Measurements from ENCODE around the gene INHBA. TPM values are rescaled to one million over a fixed set of nuclear protein-coding genes. Genes with fewer than 3 reads are reported as not detected.

The INHBA gene
- total RNA-seq, 1 experiment from 2014 or later, result 1.7 TPM

DNA sequence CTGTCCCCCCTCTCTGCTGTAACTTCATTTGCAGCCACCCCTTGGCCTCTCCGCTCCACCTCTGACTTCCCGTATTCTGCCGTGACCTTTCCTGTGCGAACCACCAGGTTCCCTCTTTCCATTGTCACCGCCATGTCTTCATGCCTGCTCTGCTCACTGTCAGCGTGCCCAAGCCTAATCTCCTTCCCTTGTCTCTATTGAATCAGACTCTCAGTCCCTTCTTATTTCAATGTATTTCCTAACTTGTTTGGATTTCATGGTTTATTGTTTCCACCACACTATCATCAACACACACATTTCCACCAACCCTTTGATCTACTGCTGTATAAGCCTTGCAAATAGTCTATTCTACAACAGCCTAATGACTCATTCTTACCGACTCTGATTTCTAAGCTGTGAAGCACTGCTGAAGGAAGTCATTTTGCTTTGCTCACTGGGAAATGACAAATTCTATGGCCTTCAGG, 30.0 kb upstream of the INHBA start:
- H3K9me3 ChIP-seq (ENCODE audit: control insufficient read depth, low read depth, low read length), result no peaks in the 10 kb centered on the region
- no peak overlapping the region for H3K9ac ChIP-seq (ENCODE audit: extremely low read depth, insufficient read length, low read length)
- H3K79me1 ChIP-seq (ENCODE audit: insufficient read depth, low read depth, low read length, poor library complexity, severe bottlenecking), result no peaks in the 10 kb centered on the region
- H3K18ac ChIP-seq (ENCODE audit: insufficient read length, low read depth, low read length), result no peak overlapping the region
- no peak overlapping the region for H3K27ac ChIP-seq (ENCODE audit: insufficient read length, low read depth, low read length)
- no peak overlapping the region for H4K91ac ChIP-seq (ENCODE audit: insufficient read length, low read depth, low read length)
- H4K20me1 ChIP-seq (ENCODE audit: control insufficient read depth, insufficient read depth, insufficient read length), result no peaks in the 10 kb centered on the region
- no peak overlapping the region for H2BK5ac ChIP-seq (ENCODE audit: insufficient read length, low read length)
- H2BK120ac ChIP-seq (ENCODE audit: low read depth, low read length, poor library complexity, severe bottlenecking), result no peak overlapping the region
- H3K27me3 ChIP-seq (ENCODE audit: insufficient read depth, low read length), result no peaks in the 10 kb centered on the region
- H3K4me1 ChIP-seq (ENCODE audit: insufficient read depth, low read length), result no peaks in the 10 kb centered on the region
- H3K27me3 Mint-ChIP-seq (ENCODE audit: low read depth), result no peaks in the 10 kb centered on the region; the same call in 1 of the 2 replicates
- TF ChIP-seq, protein P1, sequence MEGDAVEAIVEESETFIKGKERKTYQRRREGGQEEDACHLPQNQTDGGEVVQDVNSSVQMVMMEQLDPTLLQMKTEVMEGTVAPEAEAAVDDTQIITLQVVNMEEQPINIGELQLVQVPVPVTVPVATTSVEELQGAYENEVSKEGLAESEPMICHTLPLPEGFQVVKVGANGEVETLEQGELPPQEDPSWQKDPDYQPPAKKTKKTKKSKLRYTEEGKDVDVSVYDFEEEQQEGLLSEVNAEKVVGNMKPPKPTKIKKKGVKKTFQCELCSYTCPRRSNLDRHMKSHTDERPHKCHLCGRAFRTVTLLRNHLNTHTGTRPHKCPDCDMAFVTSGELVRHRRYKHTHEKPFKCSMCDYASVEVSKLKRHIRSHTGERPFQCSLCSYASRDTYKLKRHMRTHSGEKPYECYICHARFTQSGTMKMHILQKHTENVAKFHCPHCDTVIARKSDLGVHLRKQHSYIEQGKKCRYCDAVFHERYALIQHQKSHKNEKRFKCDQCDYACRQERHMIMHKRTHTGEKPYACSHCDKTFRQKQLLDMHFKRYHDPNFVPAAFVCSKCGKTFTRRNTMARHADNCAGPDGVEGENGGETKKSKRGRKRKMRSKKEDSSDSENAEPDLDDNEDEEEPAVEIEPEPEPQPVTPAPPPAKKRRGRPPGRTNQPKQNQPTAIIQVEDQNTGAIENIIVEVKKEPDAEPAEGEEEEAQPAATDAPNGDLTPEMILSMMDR (conservative IDR thresholded peaks at IDR 0.05), result no peak
- H3K4me2 ChIP-seq (ENCODE audit: insufficient read depth, insufficient read length, low read length), result no peak overlapping the region
- peak overlapping the region in 2 of 3 experiments; percentile 21 to 76; a peak in 2 of 7 replicates for H3K27ac Mint-ChIP-seq
- H3K4me1 Mint-ChIP-seq, result peaks cover 12 to 17% of the 10 kb centered on the region in 2 experiments
- H3K4ac ChIP-seq (ENCODE audit: low read depth, low read length), result no peak overlapping the region
- no peaks in the 10 kb centered on the region for H3K9me3 Mint-ChIP-seq
- no peak overlapping the region for H3K56ac ChIP-seq (ENCODE audit: insufficient read length, low read depth, low read length)
- no CpG with 5 or more reads among the region's 7 CpGs for WGBS (ENCODE audit: extremely low coverage, insufficient read length, low lambda C conversion rate)
- no peak overlapping the region for H3K23ac ChIP-seq (ENCODE audit: insufficient read length, low read depth, low read length)
- no peak overlapping the region for H2AFZ ChIP-seq (ENCODE audit: low read length)
- no peaks in the 10 kb centered on the region for H3K23me2 ChIP-seq (ENCODE audit: insufficient read length, low read depth, low read length, poor library complexity, severe bottlenecking)
- no peaks in the 10 kb centered on the region for H3K36me3 Mint-ChIP-seq (ENCODE audit: insufficient read depth in 1 of 3, low read depth in 3 of 3)
- H4K8ac ChIP-seq (replicated peaks; ENCODE audit: insufficient read length, low read depth, low read length), result no peak overlapping the region
- H3K79me2 ChIP-seq (ENCODE audit: insufficient read depth, low read length), result no peaks in the 10 kb centered on the region
- no peak overlapping the region for H2BK15ac ChIP-seq (ENCODE audit: low read depth, low read length)
- H3T11ph ChIP-seq (ENCODE audit: low read length), result no peak overlapping the region
- H3K14ac ChIP-seq (ENCODE audit: insufficient read depth, low read length), result no peak overlapping the region
- H2BK20ac ChIP-seq (ENCODE audit: low read depth, low read length, poor library complexity, severe bottlenecking), result no peak overlapping the region
- no peak overlapping the region; a peak in 1 of 5 replicates for H3K4me3 Mint-ChIP-seq
- H4K5ac ChIP-seq (ENCODE audit: insufficient read length, low read depth, low read length), result no peak overlapping the region
- H2AK5ac ChIP-seq (ENCODE audit: insufficient read length, low read length), result no peak overlapping the region
- DNase-seq, result no peak
- no peak overlapping the region for H2BK12ac ChIP-seq (ENCODE audit: insufficient read length, low read depth, low read length)
